Spleen (tissue), 3 donors: ENCODE measurements around the gene CDH13.

Experiments used
- POLR2A ChIP-seq, 3 donors: fragments of 450-650 bp; IDR thresholded peaks; one replicate each; pipeline ENCODE4 v1.5.1; 2017; ENCODE audit warnings: antibody characterized with exemption in 3 of 3, mild to moderate bottlenecking in 1 of 3
- POLR2AphosphoS5 ChIP-seq, 3 donors: sonication (generic); formaldehyde crosslinking; IDR thresholded peaks; one replicate each; pipeline ENCODE4 v1.5.1; 2017; ENCODE audit warnings: antibody characterized with exemption in 3 of 3

DNA sequence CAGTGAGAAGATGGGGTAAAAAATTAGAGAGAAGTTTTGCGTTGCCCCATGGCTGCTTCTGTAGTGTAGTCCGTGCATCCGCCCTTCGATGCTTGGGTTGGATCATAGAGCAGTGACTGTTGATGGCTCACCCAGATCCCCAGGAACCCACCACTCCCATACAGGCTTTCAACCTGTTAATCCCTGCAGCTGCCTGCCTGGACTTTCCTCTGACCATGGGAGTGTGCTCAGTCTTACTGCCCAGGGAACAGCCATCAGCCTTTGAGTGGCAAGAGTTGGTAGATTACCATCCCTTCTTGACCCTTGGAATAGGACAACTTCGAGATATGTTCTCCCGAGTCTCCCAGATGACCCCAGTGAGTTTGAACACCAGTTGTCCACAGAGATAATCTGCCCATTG, 881.5 kb downstream of the CDH13 start:
- TF ChIP-seq POLR2AphosphoS5 (IDR thresholded peaks at IDR 0.05) (no peak), POLR2A (IDR thresholded peaks at IDR 0.05) (no peak)
